Body of pancreas (tissue), 4 donors: Measurements from ENCODE around the gene WBP1. TPM values are rescaled to one million over a fixed set of nuclear protein-coding genes. Genes with fewer than 3 reads are reported as not detected.
"Not testable (repeated sequence)": the region's sequence is repeated elsewhere in the genome, so short reads cannot be mapped to it uniquely, and the experiment has no call there.

ENCODE experiments used
- ATAC-seq: fragments of 150-250 bp; one replicate; pipeline ENCODE4 v1.9.1; 2016
- DNase-seq, 4 donors: peaks; one replicate each; pipeline ENCODE4 v3.0.0-alpha.2; 2019
- H3K27ac ChIP-seq, 4 donors: fragments of 200-600 bp; sonication (generic); 1 replicate in 3 of 4; 2 replicates in 1 of 4; pipeline versions ENCODE4 v1.5.1 to v1.6.1; 2016 to 2019; ENCODE audit warnings: mild to moderate bottlenecking in 1 of 4, mixed read lengths in 1 of 4, moderate library complexity in 1 of 4
- H3K27me3 ChIP-seq, 2 donors: fragments of 200-600 bp; sonication (generic); one replicate each; pipeline ENCODE4 v1.6.0; 2016; ENCODE audit warnings: mild to moderate bottlenecking in 1 of 2
- H3K36me3 ChIP-seq, 2 donors: fragments of 200-600 bp; sonication (generic); replicated peaks in 1 of 2; 2 replicates each; pipeline ENCODE4 v1.5.1; 2016; ENCODE audit warnings: low read depth in 2 of 2; ENCODE audit not compliant: insufficient read depth in 1 of 2
- H3K4me1 ChIP-seq: fragments of 200-600 bp; sonication (generic); one replicate; pipeline ENCODE4 v1.6.0; 2016
- H3K4me3 ChIP-seq, 2 donors: fragments of 200-600 bp; sonication (generic); 1 replicate in 1 of 2; 2 replicates in 1 of 2; pipeline ENCODE4 v1.5.1; 2016 to 2019
- H3K9me3 ChIP-seq, 3 donors: fragments of 200-600 bp; sonication (generic); 1 replicate in 2 of 3; 2 replicates in 1 of 3; pipeline ENCODE4 v1.5.1; 2016
- CTCF ChIP-seq, 7 experiments: fragments of 450-650 bp in 4 of 7; fragments of 200-600 bp in 3 of 7; sonication (generic) in 3 of 7; IDR thresholded peaks; one replicate each; pipeline ENCODE4 v1.5.1; 2016 to 2019; ENCODE audit warnings: antibody characterized with exemption in 7 of 7
- POLR2A ChIP-seq, 3 donors: fragments of 450-650 bp; IDR thresholded peaks; one replicate each; pipeline ENCODE4 v1.6.1; 2016; ENCODE audit warnings: antibody characterized with exemption in 3 of 3, mild to moderate bottlenecking in 2 of 3
- WGBS, 2 donors: methylation state at CpG; one replicate each; pipeline ENCODE4 v1.1.5; 2017; 5-methylcytosine and 5-hydroxymethylcytosine counted together
- intact Hi-C: fragments of 100-400 bp; cut with DNase I; formaldehyde crosslinking; loops from one replicate; pipeline ENCODE4 v1.15.1; 2023
- total RNA-seq, 2 donors: library from RNA; depleted of rRNA; stranded (reverse); fragments of >200 nt; gene quantifications; one replicate each; pipeline ENCODE4 v1.1.0, GENCODE V29; 2016

WBP1 gene
- total RNA-seq, 2 donors from 2014 or later = 35.3 to 56.3 TPM

- Histone ChIP-seq H3K4me3 (peak overlapping the region; percentile 26 to 45), H3K27ac (peak overlapping the region; percentile 95 to 98 (median 96)), H3K9me3 (no peaks in the 10 kb centered on the region), H3K27me3 (no peaks in the 10 kb centered on the region), H3K4me1 (peaks cover 39% of the 10 kb centered on the region), H3K36me3 (no peaks in the 10 kb centered on the region)
- TF ChIP-seq CTCF (IDR thresholded peaks at IDR 0.05) (no peak), POLR2A (IDR thresholded peaks at IDR 0.05) (no peak)
- DNase-seq (peak; percentile 47 to 57 (median 51)), ATAC-seq (no peak)
- WGBS, 2 donors = 3 to 10% methylated on average over 12 to 14 of the region's 14 CpGs
- intact Hi-C loops = no loop called here
These were observed 18.3 kb upstream of the WBP1 start for GRCh38 chr2:74439803-74440377.

- no peaks in the 10 kb centered on the region for H3K36me3 ChIP-seq
- no peaks in the 10 kb centered on the region for H3K9me3 ChIP-seq
- 5 to 10% methylated on average over 11 to 43 of the region's 45 CpGs for WGBS, 2 donors
- H3K4me1 ChIP-seq = peaks cover 39% of the 10 kb centered on the region
- peak; percentile 84 to 91 (median 89) for DNase-seq
- no peaks in the 10 kb centered on the region for H3K27me3 ChIP-seq
- peak; percentile 68 to 81 (median 80) for TF ChIP-seq POLR2A (IDR thresholded peaks at IDR 0.05)
- peak in 6 of 7 experiments; percentile 20 to 65 (median 55) for TF ChIP-seq CTCF (IDR thresholded peaks at IDR 0.05)
- peak overlapping the region; percentile 26 to 45 for H3K4me3 ChIP-seq
- ATAC-seq = peak; percentile 81
- peak overlapping the region; percentile 95 to 98 (median 96) for H3K27ac ChIP-seq
- intact Hi-C loops = no loop called here
These were observed 17.7 kb upstream of the WBP1 start for GRCh38 chr2:74440378-74441169.

- WGBS, 2 donors = 2 to 12% methylated on average over 9 to 33 of the region's 33 CpGs
- Histone ChIP-seq H3K36me3 (no peaks in the 10 kb centered on the region), H3K27me3 (no peaks in the 10 kb centered on the region), H3K27ac (peak overlapping the region; percentile 95 to 98 (median 96)), H3K9me3 (no peaks in the 10 kb centered on the region), H3K4me3 (peak overlapping the region; percentile 26 to 45), H3K4me1 (peaks cover 39% of the 10 kb centered on the region)
- no peak for TF ChIP-seq CTCF (IDR thresholded peaks at IDR 0.05)
- TF ChIP-seq POLR2A (IDR thresholded peaks at IDR 0.05) = no peak
- DNase-seq (no peak), ATAC-seq (no peak)
- intact Hi-C loops = no loop called here
These were observed 17.0 kb upstream of the WBP1 start for GRCh38 chr2:74441170-74441689.

- peaks cover 34% of the 10 kb centered on the region for H3K4me1 ChIP-seq
- peak within 1 kb of the TSS; percentile 26 to 45 for H3K4me3 ChIP-seq
- ATAC-seq (peak; percentile 67), DNase-seq (peak; percentile 79 to 86 (median 83))
- no peaks in the 10 kb centered on the region for H3K9me3 ChIP-seq
- H3K27me3 ChIP-seq = no peaks in the 10 kb centered on the region
- H3K36me3 ChIP-seq = no peaks in the 10 kb centered on the region
- H3K27ac ChIP-seq = peak within 1 kb of the TSS; percentile 95 to 98 (median 96)
- 3 to 7% methylated on average over 11 to 73 of the region's 75 CpGs for WGBS, 2 donors
- TF ChIP-seq CTCF (IDR thresholded peaks at IDR 0.05) = peak in 5 of 7 experiments; percentile 13 to 52 (median 38)
- TF ChIP-seq POLR2A (IDR thresholded peaks at IDR 0.05) = peak; percentile 75 to 96 (median 92)
- intact Hi-C loops = no loop called here
These were observed 16.4 kb upstream of the WBP1 start, which contains the start of gene RTKN for GRCh38 chr2:74441690-74442482. Gene RTKN (minus strand): TSS chr2:74441937. CDS start chr2:74441816, 121 bp downstream.

GRCh38 chr2:74442483-74443297 is 15.5 kb upstream of the WBP1 start:
- not testable (repeated sequence) for H3K36me3 ChIP-seq, DNase-seq
- 65 to 73% methylated on average over 16 of the region's 16 CpGs for WGBS, 2 donors

More at GRCh38 chr2:74442483-74443297, 15.5 kb upstream of the WBP1 start:
- peaks cover 37% of the 10 kb centered on the region for H3K4me1 ChIP-seq
- H3K9me3 ChIP-seq, H3K27me3 ChIP-seq, ATAC-seq, intact Hi-C loops: not testable (repeated sequence)
- peak overlapping the region in 1 of 2 donors; percentile 26 for H3K4me3 ChIP-seq
- H3K27ac ChIP-seq = peak overlapping the region; percentile 95 to 98 (median 96)
